ENCODE data around the gene FRMD4A. TPM values are rescaled to one million over a fixed set of nuclear protein-coding genes. Genes with fewer than 3 reads are reported as not detected.
"Not testable (repeated sequence)": the region's sequence is repeated elsewhere in the genome, so short reads cannot be mapped to it uniquely, and the experiment has no call there.

Gene FRMD4A
- total RNA-seq, 4 donors from 2014 or later, result 13.7 to 27.2 (median 19.6) TPM

DNA sequence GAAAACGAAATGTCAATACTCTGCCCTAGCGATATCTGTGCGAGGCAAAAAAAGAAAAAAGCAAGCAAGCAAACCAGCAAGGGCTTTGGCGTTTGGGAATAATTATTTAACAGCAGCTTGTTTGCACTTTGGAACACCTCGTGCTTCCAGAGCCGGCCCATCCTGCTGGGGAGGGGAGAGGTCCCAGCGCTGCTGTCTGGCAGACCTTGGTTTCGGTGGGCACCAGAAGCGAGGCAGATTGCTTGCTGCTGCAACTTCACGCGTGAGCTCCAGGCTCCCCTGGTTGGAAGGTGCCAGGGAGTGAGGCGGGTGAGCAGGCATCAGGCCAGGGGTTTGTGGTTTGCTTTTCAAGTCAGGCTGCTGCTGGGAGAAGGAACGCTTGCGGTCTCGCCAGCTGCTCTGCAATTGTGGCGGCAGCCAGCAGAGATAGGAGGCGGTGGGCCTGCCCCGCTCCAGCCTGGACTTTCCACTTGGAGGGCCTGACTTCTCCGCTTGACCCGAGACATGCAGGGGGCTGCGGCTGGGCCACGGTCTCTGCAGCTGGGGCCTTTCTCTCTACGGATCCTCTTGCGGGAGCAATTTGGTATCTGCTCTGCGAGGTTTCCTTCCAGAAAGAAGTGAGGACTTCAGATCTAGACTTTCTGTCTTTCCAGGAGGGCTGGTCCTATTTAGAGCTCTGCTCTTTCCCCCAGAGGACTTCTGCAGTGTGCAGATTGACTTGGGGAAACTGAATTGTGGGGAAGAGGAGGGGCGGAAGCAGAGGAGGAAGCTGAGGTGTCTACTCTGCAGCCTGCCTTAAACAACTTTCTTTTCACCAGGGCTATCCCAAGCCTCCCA is 612.6 kb downstream of the FRMD4A start:
- WGBS, 2 donors (ENCODE audit: low coverage in 1 of 2), result 17 to 28% methylated on average over 4 to 10 of the region's 26 CpGs
- peaks cover 0 to 10% of the 10 kb centered on the region in 2 donors for H3K36me3 ChIP-seq
- peak overlapping the region in 3 of 4 donors; percentile 40 to 76 (median 72) for H3K27ac ChIP-seq
- TF ChIP-seq POLR2AphosphoS5 (IDR thresholded peaks at IDR 0.05) (no peak), POLR2A (IDR thresholded peaks at IDR 0.05) (no peak), EP300 (IDR thresholded peaks at IDR 0.05) (no peak)
- TF ChIP-seq, protein P1, sequence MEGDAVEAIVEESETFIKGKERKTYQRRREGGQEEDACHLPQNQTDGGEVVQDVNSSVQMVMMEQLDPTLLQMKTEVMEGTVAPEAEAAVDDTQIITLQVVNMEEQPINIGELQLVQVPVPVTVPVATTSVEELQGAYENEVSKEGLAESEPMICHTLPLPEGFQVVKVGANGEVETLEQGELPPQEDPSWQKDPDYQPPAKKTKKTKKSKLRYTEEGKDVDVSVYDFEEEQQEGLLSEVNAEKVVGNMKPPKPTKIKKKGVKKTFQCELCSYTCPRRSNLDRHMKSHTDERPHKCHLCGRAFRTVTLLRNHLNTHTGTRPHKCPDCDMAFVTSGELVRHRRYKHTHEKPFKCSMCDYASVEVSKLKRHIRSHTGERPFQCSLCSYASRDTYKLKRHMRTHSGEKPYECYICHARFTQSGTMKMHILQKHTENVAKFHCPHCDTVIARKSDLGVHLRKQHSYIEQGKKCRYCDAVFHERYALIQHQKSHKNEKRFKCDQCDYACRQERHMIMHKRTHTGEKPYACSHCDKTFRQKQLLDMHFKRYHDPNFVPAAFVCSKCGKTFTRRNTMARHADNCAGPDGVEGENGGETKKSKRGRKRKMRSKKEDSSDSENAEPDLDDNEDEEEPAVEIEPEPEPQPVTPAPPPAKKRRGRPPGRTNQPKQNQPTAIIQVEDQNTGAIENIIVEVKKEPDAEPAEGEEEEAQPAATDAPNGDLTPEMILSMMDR (IDR thresholded peaks at IDR 0.05), result no peak
- peak overlapping the region in 1 of 2 donors; percentile 44 for H3K4me3 ChIP-seq
- no peaks in the 10 kb centered on the region for H3K9me3 ChIP-seq
- peak; percentile 57 for ATAC-seq
- H3K27me3 ChIP-seq, result no peaks in the 10 kb centered on the region
- H3K4me1 ChIP-seq, result peaks cover 0 to 31% (median 6%) of the 10 kb centered on the region in 3 donors

DNA sequence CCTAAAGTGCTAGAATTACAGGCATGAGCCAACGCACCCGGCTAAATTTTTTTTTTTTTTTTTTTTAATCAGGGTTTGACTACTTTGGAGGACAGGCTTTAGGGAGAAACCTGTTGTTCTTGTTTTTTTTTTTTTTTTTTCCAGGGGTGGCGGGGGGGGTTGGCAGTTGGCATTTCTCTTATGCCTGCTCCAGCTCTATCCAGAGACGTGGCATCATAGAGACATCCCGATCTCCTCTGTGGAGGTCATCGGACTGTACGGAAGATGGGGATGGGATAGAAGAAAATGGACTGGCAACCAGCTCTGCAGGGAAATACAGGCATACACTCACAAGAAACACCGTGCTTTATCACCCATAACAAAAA is 613.2 kb downstream of the FRMD4A start:
- H3K36me3 ChIP-seq, result peaks cover 0 to 10% of the 10 kb centered on the region in 2 donors
- peak overlapping the region in 2 of 4 donors; percentile 72 to 76 for H3K27ac ChIP-seq
- peak overlapping the region in 1 of 2 donors; percentile 44 for H3K4me3 ChIP-seq
- no peaks in the 10 kb centered on the region for H3K27me3 ChIP-seq
- TF ChIP-seq POLR2AphosphoS5 (IDR thresholded peaks at IDR 0.05), result no peak
- TF ChIP-seq POLR2A (IDR thresholded peaks at IDR 0.05), result no peak
- TF ChIP-seq, protein P1 (IDR thresholded peaks at IDR 0.05), result no peak
- no peak for ATAC-seq
- H3K4me1 ChIP-seq, result peaks cover 0 to 31% (median 12%) of the 10 kb centered on the region in 3 donors
- WGBS, 2 donors (ENCODE audit: low coverage in 1 of 2), result 40% methylated on average over 3 of the region's 8 CpGs; no CpG with 5 or more reads in 1 of the 2 donors
- no peaks in the 10 kb centered on the region for H3K9me3 ChIP-seq

DNA sequence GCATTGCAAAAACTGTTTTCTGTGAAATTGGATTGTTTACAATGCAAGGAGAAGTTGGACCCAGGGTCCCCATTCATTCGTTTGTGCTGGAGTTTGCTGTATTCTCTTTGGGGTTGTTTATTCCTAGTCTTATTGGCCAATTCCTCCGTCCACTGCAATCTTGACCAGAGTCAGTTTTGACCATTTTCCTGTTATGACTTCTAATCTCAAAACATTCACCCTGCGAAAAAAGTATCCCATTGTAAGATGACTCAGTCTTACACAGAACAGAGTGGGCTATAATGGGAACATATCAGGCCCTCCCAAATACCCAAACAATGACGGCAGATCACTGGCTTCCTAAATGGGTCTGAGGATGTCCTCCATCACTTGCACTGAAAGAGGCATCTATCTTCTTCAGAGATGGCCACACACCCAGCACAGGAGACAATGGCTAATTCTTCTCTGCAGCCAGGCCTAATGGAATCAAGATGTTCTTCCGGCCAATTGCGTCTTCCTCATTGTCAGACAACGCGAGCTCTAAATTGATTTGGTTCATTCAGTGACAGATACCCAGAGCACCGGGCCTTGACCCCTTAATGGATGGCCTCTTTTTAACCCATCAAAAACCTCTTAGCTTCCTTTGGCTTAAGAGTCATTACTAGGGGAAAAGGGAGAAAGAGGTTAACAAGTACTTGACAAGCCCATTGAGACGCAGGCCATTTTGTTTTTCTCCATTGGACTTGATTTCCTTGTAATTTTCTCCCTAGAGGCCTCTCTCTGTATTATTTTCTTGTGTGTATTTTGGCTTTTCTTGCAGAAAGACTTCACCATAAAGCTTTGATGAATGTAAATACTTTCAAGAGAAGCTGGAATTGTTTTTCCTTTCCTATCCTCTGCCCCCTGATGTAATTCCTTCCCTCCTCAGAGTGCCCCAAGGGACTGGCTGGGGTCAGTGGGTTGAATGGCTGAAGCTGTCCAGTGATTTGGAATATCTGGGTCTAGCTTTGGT is 614.3 kb downstream of the FRMD4A start:
- H3K4me3 ChIP-seq, result no peak overlapping the region
- no peaks in the 10 kb centered on the region for H3K27me3 ChIP-seq
- ATAC-seq, result peak; percentile 50
- H3K27ac ChIP-seq, result peak overlapping the region in 2 of 4 donors; percentile 2 to 35
- peaks cover 0 to 35% (median 12%) of the 10 kb centered on the region in 3 donors for H3K4me1 ChIP-seq
- H3K9me3 ChIP-seq, result no peaks in the 10 kb centered on the region
- no peak for TF ChIP-seq EP300 (IDR thresholded peaks at IDR 0.05)
- no peak for TF ChIP-seq POLR2AphosphoS5 (IDR thresholded peaks at IDR 0.05)
- TF ChIP-seq, protein P1 (IDR thresholded peaks at IDR 0.05), result no peak
- no peak for TF ChIP-seq POLR2A (IDR thresholded peaks at IDR 0.05)
- H3K36me3 ChIP-seq, result peaks cover 0 to 9% of the 10 kb centered on the region in 2 donors
- 65 to 72% methylated on average over 10 of the region's 10 CpGs for WGBS, 2 donors (ENCODE audit: low coverage in 1 of 2)

DNA sequence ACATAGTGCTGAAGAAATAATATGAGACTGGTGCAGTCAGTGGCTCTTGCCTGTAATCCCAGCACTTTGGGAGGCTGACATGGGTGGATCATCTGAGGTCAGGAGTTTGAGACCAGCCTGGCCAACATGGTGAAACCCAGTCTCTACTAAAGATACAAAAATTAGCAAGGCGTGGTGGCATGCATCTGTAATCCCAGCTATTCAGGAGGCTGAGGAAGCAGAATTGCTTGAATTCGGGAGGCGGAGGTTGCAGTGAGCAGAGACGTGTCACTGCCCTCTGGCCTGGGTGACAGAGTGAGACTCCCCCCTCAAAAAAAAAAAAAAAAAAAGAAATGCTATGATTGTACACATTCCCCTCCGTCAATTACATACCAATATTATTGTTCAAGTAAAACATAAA is 615.1 kb downstream of the FRMD4A start:
- ATAC-seq, H3K9me3 ChIP-seq, H3K27ac ChIP-seq, H3K36me3 ChIP-seq, H3K27me3 ChIP-seq, H3K4me3 ChIP-seq: not testable (repeated sequence)
- peaks cover 0 to 35% (median 12%) of the 10 kb centered on the region in 3 donors for H3K4me1 ChIP-seq
- WGBS, 2 donors (ENCODE audit: low coverage in 1 of 2), result 74 to 85% methylated on average over 4 to 5 of the region's 5 CpGs

DNA sequence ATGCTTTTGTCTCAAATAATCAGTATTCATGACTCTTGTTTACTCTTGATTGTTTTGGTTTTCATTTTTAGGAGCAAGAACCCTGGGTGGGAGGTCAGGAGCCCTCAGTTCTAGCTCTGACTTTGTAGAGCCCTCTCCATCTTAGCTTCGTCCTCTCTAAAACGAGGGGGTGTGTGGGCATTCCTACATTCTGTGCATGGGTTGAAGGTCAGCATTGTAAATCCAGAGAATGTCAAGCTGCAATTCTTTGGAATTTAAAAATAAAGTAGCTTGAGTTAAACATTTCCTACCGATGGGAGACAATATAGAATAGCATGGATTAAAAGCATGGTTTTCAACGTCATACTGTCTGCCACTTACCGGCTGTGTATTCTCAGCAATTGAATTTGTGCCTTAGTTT is 615.6 kb downstream of the FRMD4A start:
- no peak overlapping the region for H3K4me3 ChIP-seq
- 78 to 87% methylated on average over 3 to 5 of the region's 5 CpGs for WGBS, 2 donors (ENCODE audit: low coverage in 1 of 2)
- no peak overlapping the region for H3K27ac ChIP-seq
- no peaks in the 10 kb centered on the region for H3K36me3 ChIP-seq
- H3K9me3 ChIP-seq, result no peaks in the 10 kb centered on the region
- H3K4me1 ChIP-seq, result peaks cover 0 to 35% (median 12%) of the 10 kb centered on the region in 3 donors
- H3K27me3 ChIP-seq, result no peaks in the 10 kb centered on the region
- no peak for ATAC-seq
- TF ChIP-seq POLR2A (IDR thresholded peaks at IDR 0.05) (no peak), EP300 (IDR thresholded peaks at IDR 0.05) (no peak)
